Heart left ventricle (tissue), 16 donors: ENCODE results near the gene RAB4A. TPM values are rescaled to one million over a fixed set of nuclear protein-coding genes. Genes with fewer than 3 reads are reported as not detected.

Experiments used
- ATAC-seq, 4 donors: fragments of 200-7000 bp; cut with Tn5 transposase; one replicate each; pipeline ENCODE4 v1.9.1; 2020 to 2022; ENCODE audit warnings: moderate library complexity in 4 of 4, mild to moderate bottlenecking in 3 of 4, moderate number of reproducible peaks in 1 of 4
- DNase-seq, 5 donors: peaks; one replicate each; pipeline ENCODE4 v3.0.0-alpha.2; 2020
- H3K27ac ChIP-seq, 12 donors: fragments of 200-600 bp; sonication (generic) in 4 of 12; one replicate each; pipeline versions ENCODE4 v1.5.0 to v1.8.0; 2016 to 2022; ENCODE audit warnings: mild to moderate bottlenecking in 2 of 12
- H3K27me3 ChIP-seq, 9 donors: fragments of 200-600 bp; sonication (generic) in 2 of 9; one replicate each; pipeline versions ENCODE4 v1.5.1 to v1.8.0; 2016 to 2022; ENCODE audit warnings: mild to moderate bottlenecking in 3 of 9
- H3K36me3 ChIP-seq, 9 donors: fragments of 200-600 bp; sonication (generic) in 2 of 9; one replicate each; pipeline versions ENCODE4 v1.5.0 to v1.8.0; 2018 to 2022; ENCODE audit warnings: mild to moderate bottlenecking in 2 of 9
- H3K4me1 ChIP-seq, 12 donors: fragments of 200-600 bp; sonication (generic) in 4 of 12; one replicate each; pipeline versions ENCODE4 v1.5.0 to v1.8.0; 2016 to 2022; ENCODE audit warnings: mild to moderate bottlenecking in 3 of 12
- H3K4me3 ChIP-seq, 12 donors: fragments of 200-600 bp; sonication (generic) in 4 of 12; one replicate each; pipeline versions ENCODE4 v1.5.0 to v1.8.0; 2017 to 2022; ENCODE audit warnings: mild to moderate bottlenecking in 9 of 12, moderate library complexity in 4 of 12
- H3K9me3 ChIP-seq, 12 donors: fragments of 200-600 bp; sonication (generic) in 4 of 12; one replicate each; pipeline versions ENCODE4 v1.5.0 to v1.8.0; 2016 to 2022; ENCODE audit warnings: mild to moderate bottlenecking in 1 of 12
- CTCF ChIP-seq, 12 donors: fragments of 200-600 bp; sonication (generic) in 4 of 12; IDR thresholded peaks; one replicate each; pipeline versions ENCODE4 v1.5.0 to v1.8.0; 2018 to 2022; ENCODE audit warnings: antibody characterized with exemption in 12 of 12, mild to moderate bottlenecking in 5 of 12
- POLR2A ChIP-seq, 2 donors: fragments of 450-650 bp; IDR thresholded peaks; one replicate each; pipeline ENCODE4 v1.6.1; 2017; ENCODE audit warnings: antibody characterized with exemption in 2 of 2, mild to moderate bottlenecking in 2 of 2, moderate library complexity in 2 of 2
- WGBS, 4 donors: extraction: QIAGEN DNeasy Blood & Tissue Kit in 2 of 4; methylation state at CpG; one replicate each; pipeline versions ENCODE4 v1.1.5 to v1.1.7; 2013 to 2018; 5-methylcytosine and 5-hydroxymethylcytosine counted together
- intact Hi-C, 10 donors: fragments of 100-400 bp; cut with DNase I; formaldehyde crosslinking; loops; one replicate each; pipeline versions ENCODE4 v1.11.1 to v1.14.2; 2022
- polyA plus RNA-seq, 2 donors: library from polyadenylated mRNA; stranded (reverse); fragments of 200-250 nt; gene quantifications; one replicate each; pipeline ENCODE4 v1.2.3, GENCODE V29; 2013
- total RNA-seq, 9 donors: library from RNA; depleted of rRNA in 2 of 9; stranded (reverse); fragments of >200 nt in 2 of 9; fragmentation: NEBNext Ultra II Directional in 3 of 9; extraction: Animal tissue kit (Norgen Biotek cat#: 25700) in 3 of 9; gene quantifications; one replicate each; pipeline versions ENCODE4 v1.1.0 to v1.2.4, GENCODE V29; 2016 to 2023
- donor health status: ischemic (EF 13 %, LVEDD 7.1; RV severe dilation, severe dysfunction).
- donor health status: healthy with polysubstance abuse.
- donor health status: DM: no; HTN: yes; CAD: no.
- donor health status: DM: no; HTN: no; CAD: no.
- donor health status: ischemic (EF 25% LVEDD 6.9; RV normal size, moderate dysfunction).
- donor health status: ischemic (EF 25% LVEDD 5.7; RV mildly dilated, moderate dysfunction).
- donor health status: healthy.
- donor health status: DM: yes; HTN: yes; CAD: no.
- donor health status: ischemic (EF 35%, LVEDD 5.7; RV mildly dilated, moderate dysfunction).
- donor health status: nonischemic (EF 11% LVEDD 7.7; RV severe dilation, severe dysfunction).
- donor health status: DM: yes; HTN: yes; CAD: no.
- donor health status: PGD.
- donor health status: ischemic (EF 29% LVEDD 5.4; RV normal size, mild dysfunction).
- donor health status: nonischemic (EF 23%, LVEDD 6.1; RV moderate dilation, normal function).

Gene RAB4A
- total and polyA plus RNA-seq, 11 donors = 27.6 to 159 (median 92.2) TPM

GRCh38 chr1:229342656-229343569 is 72.0 kb downstream of the RAB4A start, which contains the start of gene CCSAP:
Gene CCSAP (minus strand): TSS chr1:229343047. CDS start chr1:229342465, 582 bp downstream.
- TF ChIP-seq CTCF (IDR thresholded peaks at IDR 0.05) (peak in 3 of 12 donors; percentile 6 to 28 (median 14)), POLR2A (IDR thresholded peaks at IDR 0.05) (no peak)
- DNase-seq (peak; percentile 45 to 81 (median 66)), ATAC-seq (peak; percentile 28 to 86 (median 70))
- whole genome bisulfite sequencing, 4 donors = 1% methylated on average over 32 to 83 of the region's 83 CpGs
- Histone ChIP-seq H3K27me3 (peaks cover 0 to under 1% (median 0%) of the 10 kb centered on the region in 9 donors), H3K9me3 (no peaks in the 10 kb centered on the region), H3K4me3 (peak within 1 kb of the TSS; percentile 69 to 99 (median 92)), H3K36me3 (no peaks in the 10 kb centered on the region), H3K27ac (peak within 1 kb of the TSS; percentile 55 to 97 (median 92)), H3K4me1 (peaks cover 0 to 37% (median 14%) of the 10 kb centered on the region in 12 donors)
- intact Hi-C loops = loop anchor here in 3 of 10 donors (2.0 to 5.0 kb wide), 3 partner anchors 72 to 81 kb away; partner anchors contain the start of gene RAB4A (in 1 of the 3)

GRCh38 chr1:229344139-229344538 is 73.2 kb downstream of the RAB4A start:
- H3K36me3 ChIP-seq = no peaks in the 10 kb centered on the region
- peaks cover 0 to 5% (median 0%) of the 10 kb centered on the region in 9 donors for H3K27me3 ChIP-seq
- no peak overlapping the region for H3K27ac ChIP-seq
- peak overlapping the region in 4 of 12 donors; percentile 75 to 99 (median 94) for H3K4me3 ChIP-seq
- DNase-seq (no peak), ATAC-seq (no peak)
- 79 to 89% (median 83%) methylated on average over 16 of the region's 16 CpGs for WGBS, 4 donors
- peaks cover 0 to 34% (median 14%) of the 10 kb centered on the region in 12 donors for H3K4me1 ChIP-seq
- TF ChIP-seq CTCF (IDR thresholded peaks at IDR 0.05) (no peak), POLR2A (IDR thresholded peaks at IDR 0.05) (no peak)
- intact Hi-C loops = loop anchor here in 2 of 10 donors (5.0 kb wide), 2 partner anchors 77 to 82 kb away; no protein-coding TSS in a partner anchor
- H3K9me3 ChIP-seq = no peaks in the 10 kb centered on the region

DNA sequence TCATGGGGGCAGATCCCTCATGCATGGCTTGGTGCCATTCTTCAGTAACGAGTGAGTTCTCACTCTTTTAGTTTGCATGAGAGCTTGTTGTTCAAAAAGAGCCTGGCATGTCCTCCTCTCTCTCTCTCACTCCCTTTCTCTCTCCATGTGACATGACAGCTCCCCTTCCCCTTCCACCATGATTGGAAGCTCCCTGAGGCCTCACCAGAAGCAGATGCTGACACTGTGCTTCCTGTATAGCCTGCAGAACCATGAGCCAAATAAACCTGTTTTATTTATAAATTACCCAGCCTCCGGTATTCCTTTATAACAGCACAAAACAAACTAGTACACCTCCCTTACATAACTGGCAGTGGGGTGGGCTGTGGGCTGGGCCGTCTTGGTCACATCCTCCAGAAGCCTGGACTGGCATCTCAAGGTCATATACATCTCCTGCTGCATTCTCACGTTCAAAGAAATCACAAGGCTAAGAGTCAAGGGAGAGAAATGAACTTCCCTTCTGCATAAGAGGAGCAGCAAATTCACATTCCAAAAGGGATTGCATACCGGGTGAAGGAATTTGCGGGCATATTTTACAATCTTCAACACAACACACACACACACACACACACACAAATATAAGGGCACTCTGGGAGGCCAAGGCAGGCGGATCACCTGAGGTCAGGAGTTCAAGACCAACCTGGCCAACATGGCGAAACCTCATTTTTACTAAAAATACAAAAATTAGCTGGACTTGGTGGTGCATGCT is 74.2 kb downstream of the RAB4A start:
- intact Hi-C loops = loop anchor here in 3 of 10 donors (5.0 kb wide), 2 partner anchors 78 to 83 kb away; no protein-coding TSS in a partner anchor
- no peaks in the 10 kb centered on the region for H3K9me3 ChIP-seq

More for the DNA sequence above, 74.2 kb downstream of the RAB4A start:
- WGBS, 4 donors = 68 to 71% (median 70%) methylated on average over 8 of the region's 8 CpGs
- peaks cover 0 to 7% (median 0%) of the 10 kb centered on the region in 9 donors for H3K27me3 ChIP-seq
- ATAC-seq (no peak), DNase-seq (no peak)
- no peak overlapping the region for H3K27ac ChIP-seq
- H3K4me1 ChIP-seq = peaks cover 0 to 26% (median 14%) of the 10 kb centered on the region in 12 donors
- no peak overlapping the region for H3K4me3 ChIP-seq
- TF ChIP-seq CTCF (IDR thresholded peaks at IDR 0.05) (no peak), POLR2A (IDR thresholded peaks at IDR 0.05) (no peak)
- H3K36me3 ChIP-seq = no peaks in the 10 kb centered on the region
